Hematopoietic multipotent progenitor cell treated with erythropoietin and hydrocortisone succinate and interleukin-3 and kit ligand, for 4 days (in vitro differentiated cells): Measurements from ENCODE around the gene MYO7B.

ENCODE experiments used
- DNase-seq: peaks from one replicate; pipeline ENCODE4 v3.0.0-alpha.2; 2015

The MYO7B gene

GRCh38 chr2:127590386-127591190 lies 55.1 kb downstream of the MYO7B start:
- no peak for DNase-seq

DNA sequence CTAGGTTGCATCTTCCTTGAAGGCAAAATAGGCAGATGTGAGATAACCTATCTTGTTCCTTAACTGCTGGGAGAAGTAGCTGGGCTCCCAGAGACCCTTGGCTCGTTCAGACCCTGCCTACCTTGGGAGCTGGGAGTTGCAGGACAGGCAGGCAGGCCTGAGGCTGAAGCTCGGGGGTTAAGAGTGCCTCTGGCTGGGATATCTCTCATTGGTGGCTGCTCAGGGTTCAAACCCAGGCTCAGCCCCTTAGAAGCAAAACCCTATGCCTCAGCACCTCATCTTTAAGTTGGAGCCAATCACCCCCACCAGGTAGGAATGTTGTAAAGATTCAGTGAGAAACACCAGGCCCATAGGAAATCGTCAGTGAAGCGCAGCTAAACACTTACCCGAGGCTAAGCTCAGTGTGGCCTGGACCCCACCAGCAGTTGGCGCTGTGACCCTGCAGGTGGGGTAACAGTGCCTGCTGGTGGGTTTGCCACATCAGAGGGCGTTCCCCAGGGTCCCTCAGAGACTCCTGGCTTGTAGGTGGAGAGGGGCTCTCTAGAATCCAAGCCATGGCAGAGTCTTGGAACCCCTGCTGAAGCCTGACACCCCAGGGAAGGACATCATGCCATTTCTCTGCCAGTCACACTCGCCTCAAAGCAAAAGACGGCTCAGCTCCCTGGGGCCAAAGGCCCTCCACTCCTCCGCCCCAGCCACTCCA lies 55.9 kb downstream of the MYO7B start:
- peak; percentile 81 for DNase-seq

DNA sequence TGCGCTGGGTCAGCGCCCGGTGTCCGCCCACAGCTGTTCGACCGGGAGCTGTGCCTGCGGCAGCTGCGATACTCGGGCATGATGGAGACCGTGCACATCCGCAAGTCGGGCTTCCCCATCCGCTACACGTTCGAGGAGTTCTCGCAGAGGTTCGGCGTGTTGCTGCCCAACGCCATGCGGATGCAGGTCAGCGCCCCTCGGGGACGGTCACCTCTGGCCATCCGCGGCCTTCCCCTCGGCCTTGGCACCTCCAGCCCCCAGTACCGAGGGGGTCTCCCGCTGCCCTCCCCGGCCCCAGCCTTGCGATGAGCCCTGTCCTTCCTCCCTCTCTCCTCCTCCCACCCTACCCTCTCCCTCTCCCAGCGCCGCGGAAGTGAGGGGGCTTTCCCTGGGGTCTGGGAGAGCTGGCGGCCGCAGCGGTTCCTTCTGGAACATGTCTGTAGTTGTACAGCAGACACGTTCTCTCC lies 57.3 kb downstream of the MYO7B start:
- DNase-seq, result no peak

DNA sequence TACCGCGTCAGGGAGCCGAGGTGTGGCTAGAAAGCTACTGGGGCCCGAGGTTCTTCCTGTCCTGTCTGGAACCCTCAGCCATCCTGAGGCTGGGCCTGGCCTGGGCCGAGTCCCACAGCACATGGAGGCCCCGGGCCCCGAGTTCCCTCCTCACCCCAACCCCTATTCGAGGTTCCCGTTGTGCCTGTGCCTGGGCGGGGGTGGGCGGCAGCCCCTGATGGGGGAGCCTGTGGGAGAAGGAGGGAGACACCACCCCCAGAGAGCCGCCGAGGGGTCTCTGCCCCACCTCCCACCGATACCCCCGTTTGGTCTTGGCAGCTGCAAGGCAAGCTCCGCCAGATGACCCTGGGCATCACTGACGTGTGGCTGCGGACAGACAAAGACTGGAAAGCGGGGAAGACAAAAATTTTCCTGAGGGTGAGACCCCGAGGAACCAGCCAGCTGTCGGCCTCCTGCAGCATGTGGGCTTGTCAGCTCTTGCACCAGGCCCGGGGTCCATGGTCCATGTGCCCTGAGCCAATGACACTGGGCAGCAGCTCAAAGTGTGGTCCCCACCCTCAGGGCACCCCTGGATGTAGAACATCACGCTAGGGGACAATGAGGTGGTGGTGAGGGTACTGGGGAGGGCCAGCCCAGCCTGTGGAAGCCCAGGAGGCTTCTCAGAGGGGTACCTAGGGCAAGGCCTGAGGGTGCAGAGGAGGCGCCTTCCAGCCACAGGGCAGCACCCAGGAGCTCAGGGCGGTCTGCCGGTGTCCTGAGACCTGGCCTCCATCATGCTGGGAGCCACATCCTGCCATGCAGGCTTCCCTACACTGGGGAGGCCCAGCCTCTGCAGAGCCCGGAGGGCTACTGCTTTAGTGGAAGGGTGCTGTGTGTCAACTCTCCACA lies 58.0 kb downstream of the MYO7B start:
- no peak for DNase-seq

DNA sequence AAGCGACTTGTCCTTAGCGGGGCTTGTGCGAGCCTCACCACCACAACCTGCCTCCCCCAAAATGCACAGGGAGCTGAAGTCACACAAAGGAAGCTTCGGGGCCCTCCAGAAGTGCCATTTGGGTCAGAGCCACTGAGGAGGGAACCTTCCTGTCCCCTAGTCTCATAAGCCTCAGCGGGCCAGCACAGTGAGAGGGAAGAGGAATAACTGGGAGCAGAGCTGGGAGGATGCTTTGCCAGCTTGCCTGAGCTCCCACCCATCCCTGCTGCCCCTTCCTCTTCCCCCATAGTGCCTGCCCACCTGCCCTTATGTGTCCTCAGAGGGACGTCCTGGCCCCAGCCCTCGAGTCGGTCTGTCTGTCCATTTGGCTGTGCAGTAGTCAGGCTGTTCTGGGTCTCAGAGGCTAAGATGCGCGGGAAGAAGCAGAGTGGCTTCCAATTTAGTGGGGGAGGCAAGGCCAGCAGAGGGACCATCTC lies 58.7 kb downstream of the MYO7B start:
- no peak for DNase-seq

- no peak for DNase-seq
These were observed 61.0 kb downstream of the MYO7B start for GRCh38 chr2:127596311-127597045.

DNA sequence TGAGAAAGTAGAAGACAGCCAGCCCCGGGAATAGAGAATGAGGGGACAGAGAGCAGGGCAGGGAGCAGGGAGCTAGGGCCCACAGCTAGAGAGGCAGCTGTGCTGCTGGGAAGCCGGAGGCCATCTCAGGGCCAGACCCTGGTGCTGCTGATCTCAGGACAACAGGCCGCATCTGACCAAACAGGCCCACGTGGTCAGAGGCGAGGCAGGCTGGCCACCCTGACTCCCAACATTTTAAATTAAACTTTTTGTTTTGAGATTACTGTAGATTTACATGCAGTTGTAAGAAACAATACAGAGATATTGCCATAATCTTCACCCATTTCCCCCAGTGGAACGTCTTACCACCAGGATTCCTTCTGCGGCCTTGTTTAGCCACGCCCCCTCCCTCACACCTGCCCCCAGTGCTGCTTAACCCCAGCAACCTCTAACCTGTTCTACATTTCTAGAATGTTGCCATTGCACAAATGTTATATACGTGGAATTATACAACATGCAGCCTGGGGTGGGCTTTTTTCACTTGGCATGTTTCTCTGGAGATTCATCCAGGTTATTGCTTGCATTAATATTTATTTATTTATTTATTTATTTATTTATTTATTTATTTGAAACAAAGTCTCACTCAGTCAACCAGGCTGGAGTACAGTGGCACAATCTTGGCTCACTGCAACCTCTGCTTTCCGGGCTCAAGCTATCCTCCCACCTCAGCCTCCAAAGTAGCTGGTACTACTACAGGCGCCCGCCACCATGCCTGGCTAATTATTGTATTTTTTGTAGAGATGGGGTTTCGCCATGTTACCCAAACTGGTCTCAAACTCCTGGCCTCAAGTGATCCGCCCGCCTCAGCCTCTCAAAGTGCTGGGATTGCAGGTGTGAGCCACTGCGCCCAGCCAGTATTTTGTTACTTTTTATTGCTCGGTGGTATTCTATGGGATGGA lies 61.8 kb downstream of the MYO7B start:
- DNase-seq, result no peak

DNA sequence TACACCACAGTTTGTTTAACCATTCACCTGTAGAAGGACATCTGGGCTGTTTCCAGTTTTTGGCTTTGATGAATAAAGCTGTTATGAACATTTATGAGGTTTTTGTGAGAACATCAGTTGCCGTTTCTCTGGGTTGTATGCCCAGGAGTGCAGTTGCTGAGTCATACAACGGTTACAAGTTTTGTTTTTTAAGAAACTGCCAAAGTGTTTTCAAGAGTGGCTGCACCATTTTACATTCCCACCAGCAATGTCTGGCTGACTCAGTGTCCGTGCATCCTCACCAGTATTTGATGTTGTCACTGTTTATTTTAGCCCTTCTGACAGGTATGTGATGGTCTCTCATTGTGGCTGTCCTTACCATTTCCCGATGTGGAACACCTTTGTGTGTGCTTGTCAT lies 62.5 kb downstream of the MYO7B start:
- DNase-seq, result no peak

GRCh38 chr2:127598711-127599110 lies 63.2 kb downstream of the MYO7B start:
- no peak for DNase-seq

GRCh38 chr2:127599211-127599610 lies 63.7 kb downstream of the MYO7B start:
- no peak for DNase-seq

DNA sequence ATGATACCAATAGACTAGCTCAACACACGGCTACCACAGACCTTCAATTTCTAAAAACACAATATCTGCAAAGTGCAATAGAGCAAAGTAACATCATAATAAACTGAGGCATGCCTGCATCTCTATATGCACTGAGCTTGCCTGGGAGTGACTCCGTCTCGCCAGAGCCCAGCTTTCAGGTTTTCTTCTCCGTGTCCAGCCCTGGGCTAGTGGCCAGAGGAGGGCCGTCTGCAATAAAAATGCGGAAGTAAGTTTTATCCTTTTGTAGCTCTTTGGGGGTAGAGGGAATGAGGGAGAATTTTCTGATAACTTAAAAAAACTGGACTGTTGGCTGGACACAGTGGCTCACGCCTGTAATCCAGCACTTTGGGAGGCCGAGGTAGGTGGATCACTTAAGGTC lies 69.5 kb downstream of the MYO7B start:
- DNase-seq, result no peak

DNA sequence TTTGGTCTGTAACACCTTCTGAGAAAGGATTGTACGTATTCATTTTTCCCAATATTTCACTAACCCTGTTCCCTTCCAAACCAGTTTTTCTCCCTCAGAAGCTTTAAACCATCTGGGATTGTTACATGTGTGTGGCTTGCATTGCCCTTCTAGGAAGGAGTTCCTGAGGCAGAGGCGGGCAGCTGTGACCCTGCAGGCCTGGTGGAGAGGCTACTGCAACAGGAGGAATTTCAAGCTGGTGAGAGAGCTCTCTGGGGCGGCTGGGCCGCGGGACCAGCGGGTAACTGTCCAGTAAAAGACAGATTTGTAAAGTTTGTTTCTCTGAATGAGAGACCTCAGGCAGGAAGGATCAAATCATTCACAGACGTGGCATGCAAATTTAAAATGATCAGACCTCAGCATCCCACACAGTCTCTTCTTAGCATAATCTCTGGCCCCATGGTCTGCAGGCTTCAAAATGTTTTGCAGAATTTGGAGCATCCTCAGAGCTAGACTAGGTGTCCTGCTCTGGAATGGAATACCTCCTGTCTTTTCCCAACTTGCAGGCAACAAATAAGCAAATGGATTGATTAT lies 70.3 kb downstream of the MYO7B start:
- no peak for DNase-seq

DNA sequence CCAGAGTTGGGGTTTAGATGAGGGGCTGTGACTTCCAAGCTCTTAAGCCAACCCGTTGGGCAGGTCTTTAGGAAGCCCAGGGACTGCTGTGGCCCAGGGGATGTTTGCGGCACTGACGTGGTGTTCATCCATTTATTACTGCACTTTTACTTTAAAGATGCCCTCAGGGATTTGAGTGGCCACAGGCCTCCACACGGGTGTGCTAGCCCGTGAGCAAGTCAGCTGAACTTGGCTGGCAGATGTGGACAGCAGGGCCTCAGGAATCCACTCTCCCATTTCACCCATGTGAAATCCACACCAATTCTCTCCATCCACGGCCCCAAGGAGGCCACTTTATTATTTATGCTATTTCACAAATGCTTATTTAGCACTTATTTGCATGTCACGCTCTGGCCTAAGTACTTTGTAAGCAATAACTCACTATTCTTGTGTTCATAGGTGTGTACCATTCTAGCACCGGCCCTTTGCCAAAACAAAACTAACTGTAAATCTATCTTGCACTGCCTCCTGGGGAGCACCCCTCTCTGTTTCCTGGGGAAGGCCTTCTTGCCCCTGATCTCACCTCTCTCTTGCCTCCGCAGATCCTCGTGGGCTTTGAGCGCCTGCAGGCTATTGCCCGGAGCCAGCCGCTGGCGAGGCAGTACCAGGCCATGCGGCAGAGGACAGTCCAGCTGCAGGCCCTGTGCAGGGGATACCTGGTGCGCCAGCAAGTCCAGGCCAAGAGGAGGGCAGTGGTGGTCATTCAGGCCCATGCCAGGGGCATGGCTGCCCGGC lies 71.3 kb downstream of the MYO7B start:
- DNase-seq, result no peak

- no peak for DNase-seq
These were observed 72.0 kb downstream of the MYO7B start for GRCh38 chr2:127607399-127607908.

DNA sequence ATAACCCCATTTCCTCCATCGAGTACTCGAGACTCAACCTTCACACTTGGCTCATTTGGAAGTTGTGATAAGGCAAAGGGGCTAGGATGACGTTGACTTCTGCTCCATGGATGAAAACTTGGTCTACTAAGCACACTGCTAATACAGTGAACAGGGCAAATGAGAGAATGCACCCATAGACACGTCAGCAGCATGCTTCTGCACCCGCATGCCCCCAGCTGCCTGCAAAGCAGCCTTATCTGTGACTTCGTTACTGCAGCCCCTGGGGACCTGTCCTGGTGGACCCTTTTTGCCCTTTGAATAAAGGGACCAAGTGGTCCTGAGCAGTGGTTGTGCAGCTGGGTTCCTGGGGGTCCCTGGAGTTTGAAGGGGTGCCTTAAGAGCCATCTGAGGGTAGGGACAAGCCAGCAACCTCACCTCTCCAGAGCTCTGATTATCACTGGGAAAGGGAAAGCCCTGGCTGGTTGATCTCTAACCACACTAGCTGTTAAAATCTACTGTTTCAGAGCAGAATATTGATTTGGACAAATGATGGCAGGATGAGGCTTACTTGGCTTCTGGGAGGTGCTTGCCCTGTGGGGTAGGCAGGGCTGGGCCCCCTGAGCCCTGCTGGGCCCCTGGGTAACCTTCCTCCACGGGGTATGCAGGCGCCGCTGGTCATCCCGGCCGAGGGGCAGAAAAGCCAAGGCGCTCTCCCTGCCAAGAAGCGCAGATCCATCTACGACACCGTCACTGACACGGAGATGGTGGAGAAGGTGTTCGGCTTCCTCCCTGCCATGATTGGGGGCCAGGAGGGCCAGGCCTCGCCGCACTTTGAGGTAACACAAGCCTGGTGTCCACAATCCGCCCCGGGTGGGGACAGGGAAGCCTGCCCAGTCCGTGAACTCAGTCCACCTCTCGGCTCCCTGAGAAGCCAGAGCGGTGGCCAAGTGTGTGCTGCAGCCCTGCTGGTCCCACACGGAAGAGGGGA lies 72.9 kb downstream of the MYO7B start:
- no peak for DNase-seq

- DNase-seq, result no peak
These were observed 73.7 kb downstream of the MYO7B start for GRCh38 chr2:127609031-127609751.

GRCh38 chr2:127609818-127610217 lies 74.3 kb downstream of the MYO7B start:
- DNase-seq, result no peak

DNA sequence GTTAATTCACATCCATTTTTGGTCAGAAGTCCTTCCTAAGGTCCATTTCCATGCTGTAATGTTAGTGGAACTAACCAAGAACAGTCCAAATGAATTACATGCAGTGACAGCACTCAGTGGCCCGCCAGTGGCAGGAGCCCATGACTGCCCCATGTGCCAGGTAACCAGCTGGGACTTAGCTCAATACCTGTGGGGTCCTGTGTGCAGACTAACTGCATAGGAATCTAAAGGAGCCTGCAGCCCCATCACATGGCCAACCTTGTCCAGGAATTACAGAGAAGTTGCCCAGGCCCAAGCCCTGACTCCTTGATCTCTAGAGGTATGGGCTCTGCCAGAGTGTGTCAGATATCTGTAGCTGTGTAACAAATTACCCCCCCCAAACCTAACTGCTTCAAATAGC lies 75.1 kb downstream of the MYO7B start:
- DNase-seq, result no peak
